ENCODE measurements around the gene UBE2B.
"Not testable (repeated sequence)": the region's sequence is repeated elsewhere in the genome, so short reads cannot be mapped to it uniquely, and the experiment has no call there.

UBE2B gene

DNA sequence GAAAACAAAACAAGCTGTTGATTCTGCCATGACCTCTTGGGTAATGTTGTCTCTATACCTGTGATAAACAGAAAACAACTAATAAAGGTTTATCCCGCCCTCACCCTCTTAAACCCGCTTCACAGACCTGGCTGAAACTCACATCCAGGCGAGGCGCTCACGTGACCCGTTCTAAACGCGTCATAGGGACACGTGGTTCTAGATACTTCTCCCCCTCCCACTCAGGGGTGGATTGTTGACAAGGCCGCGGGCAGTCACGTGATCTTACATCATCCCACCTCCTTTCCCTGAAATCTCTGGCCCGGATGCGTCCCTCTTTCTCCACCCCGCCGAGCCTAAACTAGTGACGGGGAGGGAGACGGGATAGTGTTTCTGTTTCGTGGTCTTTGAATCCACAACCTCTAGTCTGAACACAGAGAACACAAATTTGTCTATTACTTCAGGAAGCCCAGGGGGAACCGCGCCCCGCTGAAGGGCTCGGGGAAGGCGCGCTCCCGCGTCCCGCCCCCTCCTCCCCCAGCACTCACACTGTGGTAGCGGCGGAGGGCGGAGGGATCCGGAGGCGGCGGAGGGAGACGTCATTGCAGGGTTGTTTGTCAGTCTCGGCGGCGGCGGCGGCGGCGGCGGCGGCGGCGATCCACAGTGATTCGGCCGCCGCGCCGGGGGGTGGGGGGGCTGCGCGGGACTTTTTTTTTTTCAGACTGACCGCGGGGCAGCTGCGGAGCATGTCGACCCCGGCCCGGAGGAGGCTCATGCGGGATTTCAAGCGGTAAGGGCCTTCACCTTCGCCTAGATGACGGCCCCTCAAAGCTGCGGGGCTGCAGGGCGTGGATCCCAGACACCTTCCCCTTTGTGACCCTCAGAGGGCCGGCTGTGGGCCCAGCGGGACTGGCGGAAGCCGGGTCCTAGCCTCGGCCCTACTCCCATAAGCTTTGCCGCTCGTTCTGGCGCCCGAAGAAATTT lies at the start of gene UBE2B:
Gene UBE2B (plus strand): TSS at position 699 of the 963 bp plus-strand sequence. CDS start 27 bp downstream, at position 726.
- DNase-seq (ENCODE audit: extremely low read depth, low read depth) = peak; percentile 100
- TF ChIP-seq, protein P1, sequence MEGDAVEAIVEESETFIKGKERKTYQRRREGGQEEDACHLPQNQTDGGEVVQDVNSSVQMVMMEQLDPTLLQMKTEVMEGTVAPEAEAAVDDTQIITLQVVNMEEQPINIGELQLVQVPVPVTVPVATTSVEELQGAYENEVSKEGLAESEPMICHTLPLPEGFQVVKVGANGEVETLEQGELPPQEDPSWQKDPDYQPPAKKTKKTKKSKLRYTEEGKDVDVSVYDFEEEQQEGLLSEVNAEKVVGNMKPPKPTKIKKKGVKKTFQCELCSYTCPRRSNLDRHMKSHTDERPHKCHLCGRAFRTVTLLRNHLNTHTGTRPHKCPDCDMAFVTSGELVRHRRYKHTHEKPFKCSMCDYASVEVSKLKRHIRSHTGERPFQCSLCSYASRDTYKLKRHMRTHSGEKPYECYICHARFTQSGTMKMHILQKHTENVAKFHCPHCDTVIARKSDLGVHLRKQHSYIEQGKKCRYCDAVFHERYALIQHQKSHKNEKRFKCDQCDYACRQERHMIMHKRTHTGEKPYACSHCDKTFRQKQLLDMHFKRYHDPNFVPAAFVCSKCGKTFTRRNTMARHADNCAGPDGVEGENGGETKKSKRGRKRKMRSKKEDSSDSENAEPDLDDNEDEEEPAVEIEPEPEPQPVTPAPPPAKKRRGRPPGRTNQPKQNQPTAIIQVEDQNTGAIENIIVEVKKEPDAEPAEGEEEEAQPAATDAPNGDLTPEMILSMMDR (IDR thresholded peaks at IDR 0.05; ENCODE audit: low read depth, low read length) = no peak

DNA sequence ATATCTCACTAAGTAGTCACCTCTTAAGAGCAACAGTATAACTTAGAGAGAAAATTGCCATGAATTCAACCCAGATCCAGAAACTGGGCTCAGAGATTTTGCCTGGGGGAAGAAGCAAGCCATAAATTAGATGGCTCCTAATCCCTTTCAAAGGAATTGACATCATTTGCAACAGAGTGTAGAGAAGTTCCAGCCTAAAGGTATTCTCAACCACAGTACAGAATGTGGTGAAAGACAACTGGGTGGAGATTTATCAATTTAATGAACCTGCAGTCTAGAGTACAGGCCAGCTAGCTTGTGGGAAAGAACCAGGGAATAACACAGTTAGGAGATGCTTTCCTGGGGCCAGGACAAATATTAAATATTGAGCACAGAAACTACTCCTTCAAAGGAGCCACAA lies 44.0 kb upstream of the UBE2B start:
- DNase-seq (ENCODE audit: extremely low read depth, low read depth) = no peak
- TF ChIP-seq, protein P1 (IDR thresholded peaks at IDR 0.05; ENCODE audit: low read depth, low read length) = no peak

DNA sequence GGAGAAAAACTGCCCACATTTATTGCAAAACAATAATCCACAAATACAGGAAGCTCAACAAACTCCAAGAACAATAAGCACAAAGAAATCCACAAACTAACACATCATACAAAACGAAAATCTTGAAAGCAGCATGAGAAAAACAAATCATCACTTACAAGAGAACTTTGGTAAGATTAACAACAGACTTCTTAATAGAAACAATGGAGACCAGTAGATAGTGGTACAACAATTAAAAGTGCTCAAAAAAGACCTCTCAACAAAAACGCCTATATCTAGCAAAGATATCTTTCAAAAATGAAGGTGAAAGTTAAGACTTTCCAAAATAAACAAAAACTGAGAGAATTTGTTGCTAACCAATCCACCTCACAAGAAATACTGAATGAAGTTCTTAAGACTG lies 42.8 kb upstream of the UBE2B start:
- DNase-seq (ENCODE audit: extremely low read depth, low read depth) = no peak
- TF ChIP-seq, protein P1 (IDR thresholded peaks at IDR 0.05; ENCODE audit: low read depth, low read length) = no peak

DNA sequence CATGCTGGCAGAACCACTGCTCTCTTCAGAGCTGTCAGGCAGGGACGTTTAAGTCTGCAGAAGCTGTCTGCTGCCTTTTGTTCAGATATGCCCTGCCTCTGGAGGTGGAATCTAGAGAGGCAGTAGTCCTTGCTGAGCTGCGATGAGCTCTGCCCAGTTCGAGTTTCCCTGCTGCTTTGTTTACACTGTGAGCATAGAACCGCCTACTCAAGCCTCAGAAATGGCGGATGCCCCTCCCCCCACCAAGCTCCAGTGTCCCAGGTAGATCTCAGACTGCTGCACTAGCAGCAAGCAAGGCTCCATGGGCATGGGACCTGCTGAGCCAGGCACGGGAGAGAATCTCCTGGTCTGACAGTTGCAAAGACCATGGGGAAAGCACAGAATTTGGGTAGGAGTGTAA lies 34.5 kb upstream of the UBE2B start:
- not testable (repeated sequence) for DNase-seq (ENCODE audit: extremely low read depth, low read depth)

DNA sequence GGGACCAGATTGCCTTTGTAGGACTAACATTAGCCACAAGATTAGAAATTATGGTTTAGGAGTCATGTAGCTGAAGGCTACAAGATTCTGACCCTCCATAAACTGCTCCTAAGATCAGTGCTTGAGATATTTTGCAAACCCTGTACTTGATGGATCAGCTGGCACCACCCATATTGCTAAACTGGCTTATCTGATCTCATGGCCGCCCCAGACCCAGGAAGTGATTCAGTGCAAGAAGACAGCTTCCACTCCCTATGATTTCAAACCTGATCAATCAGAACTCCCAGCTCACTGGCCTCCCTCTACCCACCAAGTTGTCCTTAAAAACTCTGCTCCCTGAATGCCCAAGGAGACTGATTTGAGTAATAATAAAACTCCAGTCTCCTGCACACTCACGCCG lies 27.9 kb upstream of the UBE2B start:
- not testable (repeated sequence) for DNase-seq (ENCODE audit: extremely low read depth, low read depth)

DNA sequence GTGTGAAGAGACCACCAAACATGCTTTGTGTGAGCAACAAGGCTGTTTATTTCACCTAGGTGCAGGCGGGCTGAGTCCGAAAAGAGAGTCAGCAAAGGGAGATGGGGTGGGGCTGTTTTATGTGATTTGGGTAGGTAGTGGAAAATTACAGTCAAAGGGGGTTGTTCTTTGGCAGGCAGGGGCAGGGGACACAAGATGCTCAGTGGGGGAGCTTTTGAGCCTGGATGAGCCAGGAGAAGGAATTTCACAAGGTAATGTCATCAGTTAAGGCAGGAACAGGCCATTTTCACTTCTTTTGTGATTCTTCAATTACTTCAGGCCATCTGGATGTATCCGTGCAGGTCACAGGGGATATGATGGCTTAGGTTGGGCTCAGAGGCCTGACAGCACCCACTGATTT lies 25.9 kb upstream of the UBE2B start:
- not testable (repeated sequence) for DNase-seq (ENCODE audit: extremely low read depth, low read depth)

DNA sequence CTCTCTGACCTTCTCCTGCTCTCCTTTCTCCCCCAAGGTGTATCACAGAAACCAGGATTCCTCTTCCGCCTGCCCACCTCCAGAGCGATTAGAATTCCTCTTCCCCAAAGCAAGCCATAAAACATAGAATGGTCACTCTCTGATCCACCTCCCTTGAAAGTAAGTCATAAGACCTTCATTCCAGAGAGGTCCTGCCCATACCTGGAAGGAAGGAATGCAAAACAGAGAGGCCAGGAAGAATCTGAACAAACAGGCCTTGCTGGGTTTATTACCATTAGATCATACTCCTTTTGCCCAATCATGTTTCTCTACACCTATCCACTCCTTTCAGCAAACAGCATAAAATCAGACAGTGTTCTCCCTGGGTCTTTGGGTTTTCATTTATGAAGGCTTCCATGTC lies 25.4 kb upstream of the UBE2B start:
- TF ChIP-seq, protein P1 (IDR thresholded peaks at IDR 0.05; ENCODE audit: low read depth, low read length) = no peak
- no peak for DNase-seq (ENCODE audit: extremely low read depth, low read depth)

DNA sequence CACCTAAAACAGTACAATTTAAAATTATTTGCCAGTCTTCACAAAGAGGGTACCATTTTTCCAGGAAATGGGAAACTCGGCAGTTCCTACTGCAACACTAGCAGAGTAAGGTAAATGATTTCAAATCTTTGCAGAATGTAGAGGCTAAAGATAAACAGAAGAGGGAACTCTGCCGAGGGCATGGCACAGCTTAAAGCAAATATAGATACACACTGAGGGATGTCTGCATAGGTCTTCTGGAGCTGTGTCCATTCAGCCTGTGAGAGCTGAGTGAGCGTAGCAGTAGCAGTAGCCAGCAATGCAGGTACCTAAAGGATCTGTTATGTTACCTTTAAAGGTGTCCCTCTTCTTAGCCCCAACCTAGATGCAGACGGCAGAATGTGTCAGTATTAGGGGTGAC lies 21.9 kb upstream of the UBE2B start:
- TF ChIP-seq, protein P1 (IDR thresholded peaks at IDR 0.05; ENCODE audit: low read depth, low read length) = no peak
- no peak for DNase-seq (ENCODE audit: extremely low read depth, low read depth)

DNA sequence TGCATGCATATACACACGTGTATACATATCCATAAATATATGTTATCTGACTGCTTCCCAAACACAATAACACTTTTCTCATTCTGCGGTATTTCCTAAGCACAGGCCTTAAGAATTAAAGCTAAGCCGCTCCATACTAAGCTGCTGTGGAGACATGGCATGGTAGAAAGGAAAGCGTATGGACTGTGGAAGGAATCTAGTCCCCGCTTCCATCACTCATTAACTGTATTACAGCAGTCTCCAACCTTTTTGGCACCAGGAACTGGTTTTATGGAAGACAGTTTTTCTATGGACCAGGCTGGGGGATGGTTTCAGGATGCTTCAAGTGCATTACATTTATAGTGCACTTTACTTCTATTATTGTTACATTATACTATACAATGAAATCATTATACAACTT lies 15.7 kb upstream of the UBE2B start:
- TF ChIP-seq, protein P1 (IDR thresholded peaks at IDR 0.05; ENCODE audit: low read depth, low read length) = no peak
- DNase-seq (ENCODE audit: extremely low read depth, low read depth) = no peak

All from AG09319 (cell line).